ENCODE data around the gene FSD1L.
"Not testable (repeated sequence)": the region's sequence is repeated elsewhere in the genome, so short reads cannot be mapped to it uniquely, and the experiment has no call there.

DNA sequence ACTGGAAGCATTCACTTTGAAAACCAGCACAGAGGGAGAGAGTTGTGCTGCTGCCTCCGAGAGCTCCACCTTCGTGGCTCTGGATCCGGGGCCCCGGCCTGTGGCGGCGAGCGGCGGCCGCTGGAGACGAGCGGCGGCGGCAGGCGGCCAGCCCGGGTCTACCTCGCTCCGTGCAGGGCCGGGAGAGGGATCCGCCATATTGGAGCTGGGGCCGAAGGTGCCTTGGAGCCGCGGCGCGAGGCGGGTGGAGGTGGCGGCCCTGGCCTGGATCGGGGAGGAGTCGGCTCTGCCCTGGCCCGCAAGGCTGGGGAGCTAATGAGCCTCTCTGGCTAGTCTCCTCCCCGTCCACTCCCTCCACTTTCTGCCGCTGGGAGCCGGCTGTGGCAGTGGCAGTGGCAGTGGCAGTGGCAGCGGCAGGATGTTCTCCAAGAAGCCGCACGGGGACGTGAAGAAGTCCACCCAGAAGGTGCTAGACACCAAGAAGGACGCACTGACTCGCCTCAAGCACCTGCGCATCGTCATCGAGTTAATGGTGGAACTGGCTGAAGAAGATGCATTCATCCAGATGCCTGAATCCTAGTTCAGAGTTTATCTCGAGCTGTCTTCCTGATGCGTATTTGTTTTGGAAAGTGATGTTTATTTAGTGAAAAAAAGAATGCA lies 72.0 kb downstream of the FSD1L start:
- TF ChIP-seq, protein P1, sequence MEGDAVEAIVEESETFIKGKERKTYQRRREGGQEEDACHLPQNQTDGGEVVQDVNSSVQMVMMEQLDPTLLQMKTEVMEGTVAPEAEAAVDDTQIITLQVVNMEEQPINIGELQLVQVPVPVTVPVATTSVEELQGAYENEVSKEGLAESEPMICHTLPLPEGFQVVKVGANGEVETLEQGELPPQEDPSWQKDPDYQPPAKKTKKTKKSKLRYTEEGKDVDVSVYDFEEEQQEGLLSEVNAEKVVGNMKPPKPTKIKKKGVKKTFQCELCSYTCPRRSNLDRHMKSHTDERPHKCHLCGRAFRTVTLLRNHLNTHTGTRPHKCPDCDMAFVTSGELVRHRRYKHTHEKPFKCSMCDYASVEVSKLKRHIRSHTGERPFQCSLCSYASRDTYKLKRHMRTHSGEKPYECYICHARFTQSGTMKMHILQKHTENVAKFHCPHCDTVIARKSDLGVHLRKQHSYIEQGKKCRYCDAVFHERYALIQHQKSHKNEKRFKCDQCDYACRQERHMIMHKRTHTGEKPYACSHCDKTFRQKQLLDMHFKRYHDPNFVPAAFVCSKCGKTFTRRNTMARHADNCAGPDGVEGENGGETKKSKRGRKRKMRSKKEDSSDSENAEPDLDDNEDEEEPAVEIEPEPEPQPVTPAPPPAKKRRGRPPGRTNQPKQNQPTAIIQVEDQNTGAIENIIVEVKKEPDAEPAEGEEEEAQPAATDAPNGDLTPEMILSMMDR (optimal IDR thresholded peaks at IDR 0.05 in 1 of 3, IDR thresholded peaks at IDR 0.05 in 1 of 3, conservative IDR thresholded peaks at IDR 0.05 in 1 of 3; ENCODE audit: extremely low read depth in 1 of 3, insufficient read depth in 2 of 3, low read length in 3 of 3): not testable (repeated sequence)
- not testable (repeated sequence) for TF ChIP-seq EZH2 (IDR thresholded peaks at IDR 0.05; ENCODE audit: low read length)
